ENCODE results near the gene MED26.

- TF ChIP-seq GATA3 (IDR thresholded peaks at IDR 0.05; ENCODE audit: low read depth, low read length): no peak
- TF ChIP-seq GATA2 (IDR thresholded peaks at IDR 0.05; ENCODE audit: low read depth, low read length): no peak
These were observed 15.4 kb downstream of the MED26 start for GRCh38 chr19:16612636-16613035.

Measured in SH-SY5Y (cell line).